Measurements from ENCODE around the gene HOXA2.

- no peak for TF ChIP-seq CTCF (IDR thresholded peaks at IDR 0.05 in 4 of 5, conservative IDR thresholded peaks at IDR 0.05 in 1 of 5)
- no peak for TF ChIP-seq POLR2A (IDR thresholded peaks at IDR 0.05)
These were observed 38.3 kb downstream of the HOXA2 start for GRCh38 chr7:27064159-27064558.

Measured in gastrocnemius medialis (tissue), 4 donors.